MCF 10A (cell line): ENCODE data around the gene TMEM163. TPM values are rescaled to one million over a fixed set of nuclear protein-coding genes. Genes with fewer than 3 reads are reported as not detected.

Experiments used
- BruUV-seq: library from RNA; stranded (reverse); fragments of 400-500 nt; replicated peaks from 2 replicates; lab custom pipeline; 2021; lab: Mats Ljungman, UMichigan
- CTCF ChIA-PET: fragments of 300-600 bp; sonication (Branson Sonifier 250); formaldehyde crosslinking; extraction: SDS; loops from one replicate; lab custom pipeline; 2021; ENCODE audit warnings: antibody characterized with exemption, inconsistent platforms; lab: Yijun Ruan, JAX
- POLR2A ChIA-PET: fragments of 300-600, 350-650 bp; sonication (Branson Sonifier 250); formaldehyde crosslinking; extraction: SDS; loops from one replicate; lab custom pipeline; 2020; ENCODE audit warnings: antibody characterized with exemption, inconsistent platforms; lab: Yijun Ruan, JAX
- DNase-seq: peaks from one replicate; pipeline ENCODE4 v3.0.0-alpha.2; 2018; ENCODE audit not compliant: unreplicated experiment
- H3K27ac Mint-ChIP-seq: one replicate; pipeline ENCODE4 v1.8.0; 2022; ENCODE audit warnings: mild to moderate bottlenecking, low read depth, mixed read lengths; ENCODE audit not compliant: unreplicated experiment
- H3K27me3 Mint-ChIP-seq: one replicate; pipeline ENCODE4 v1.8.0; 2022; ENCODE audit warnings: mixed read lengths; ENCODE audit not compliant: insufficient read depth, unreplicated experiment
- H3K36me3 Mint-ChIP-seq: one replicate; pipeline ENCODE4 v1.8.0; 2022; ENCODE audit warnings: mild to moderate bottlenecking, moderate library complexity, mixed read lengths; ENCODE audit not compliant: insufficient read depth, unreplicated experiment
- H3K4me1 Mint-ChIP-seq: one replicate; pipeline ENCODE4 v1.8.0; 2022; ENCODE audit warnings: mixed read lengths; ENCODE audit not compliant: insufficient read depth, unreplicated experiment
- H3K4me3 Mint-ChIP-seq: one replicate; pipeline ENCODE4 v1.8.0; 2022; ENCODE audit warnings: mild to moderate bottlenecking, moderate library complexity, mixed read lengths; ENCODE audit not compliant: unreplicated experiment
- H3K9me3 Mint-ChIP-seq: one replicate; pipeline ENCODE4 v1.8.0; 2022; ENCODE audit warnings: mixed read lengths; ENCODE audit not compliant: unreplicated experiment
- intact Hi-C: fragments of 100-400 bp; cut with micrococcal nuclease; formaldehyde crosslinking; loops from 2 replicates; pipeline ENCODE4 v1.14.1; 2022
- total RNA-seq: library from RNA; stranded (reverse); gene quantifications from 2 replicates; pipeline ENCODE4 v1.2.3, GENCODE V29; 2022
- TF ChIP-seq, protein P1 (sequence below): fragments of 200-600 bp; IDR thresholded peaks from one replicate; pipeline ENCODE4 v1.8.0; 2022; ENCODE audit warnings: antibody characterized with exemption, mild to moderate bottlenecking; ENCODE audit not compliant: unreplicated experiment

Gene TMEM163
- total RNA-seq, 1 experiment from 2014 or later: not detected

DNA sequence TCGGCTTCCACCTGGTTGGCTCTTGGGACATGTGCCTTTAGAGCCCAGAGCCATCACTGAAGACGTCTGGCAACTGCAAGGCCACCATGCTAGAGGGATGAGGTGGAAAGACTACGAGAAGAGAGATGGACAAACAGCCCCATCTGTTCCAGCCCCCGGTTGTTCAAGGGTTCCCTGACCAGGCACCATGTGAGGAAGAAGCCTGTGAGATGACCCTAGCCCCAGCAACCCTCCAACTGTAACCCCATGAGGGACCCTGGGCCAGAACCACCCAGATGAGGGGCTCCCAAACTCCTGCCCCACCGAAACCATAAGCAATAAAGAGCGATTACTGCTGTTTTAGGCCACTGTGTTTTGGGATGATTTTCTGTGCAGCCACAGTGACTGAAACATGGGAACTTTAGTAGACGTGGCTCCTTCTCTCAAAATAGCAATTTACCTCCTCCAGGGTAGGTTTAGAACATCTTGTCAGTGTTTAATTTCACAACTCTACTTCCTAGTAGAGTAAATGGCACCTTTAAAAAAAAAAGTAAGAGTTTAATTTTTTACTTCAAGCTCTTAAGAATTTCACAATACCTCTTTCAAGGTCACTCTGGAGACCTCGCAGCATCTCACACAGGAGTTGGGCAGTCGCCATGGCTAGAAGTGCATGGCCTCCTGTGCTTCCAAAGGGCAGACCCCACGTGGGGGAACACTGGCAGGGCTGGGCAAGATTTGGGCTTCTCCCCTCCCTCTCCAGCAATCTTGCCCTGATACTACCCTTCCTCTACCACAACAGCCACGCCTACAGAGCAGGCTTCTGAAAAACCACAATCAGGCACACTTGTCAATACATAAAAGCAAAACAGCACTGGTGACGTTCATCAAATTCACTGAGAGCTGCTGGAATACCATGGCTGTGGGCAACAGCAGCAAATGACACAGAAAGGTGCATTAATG is 48.8 kb downstream of the TMEM163 start:
- Mint-ChIP-seq H3K9me3 (no peaks in the 10 kb centered on the region), H3K27me3 (peaks cover under 1% of the 10 kb centered on the region), H3K4me1 (no peaks in the 10 kb centered on the region), H3K36me3 (no peaks in the 10 kb centered on the region), H3K27ac (no peak overlapping the region), H3K4me3 (no peak overlapping the region)
- intact Hi-C loops: no loop called here
- TF ChIP-seq, protein P1, sequence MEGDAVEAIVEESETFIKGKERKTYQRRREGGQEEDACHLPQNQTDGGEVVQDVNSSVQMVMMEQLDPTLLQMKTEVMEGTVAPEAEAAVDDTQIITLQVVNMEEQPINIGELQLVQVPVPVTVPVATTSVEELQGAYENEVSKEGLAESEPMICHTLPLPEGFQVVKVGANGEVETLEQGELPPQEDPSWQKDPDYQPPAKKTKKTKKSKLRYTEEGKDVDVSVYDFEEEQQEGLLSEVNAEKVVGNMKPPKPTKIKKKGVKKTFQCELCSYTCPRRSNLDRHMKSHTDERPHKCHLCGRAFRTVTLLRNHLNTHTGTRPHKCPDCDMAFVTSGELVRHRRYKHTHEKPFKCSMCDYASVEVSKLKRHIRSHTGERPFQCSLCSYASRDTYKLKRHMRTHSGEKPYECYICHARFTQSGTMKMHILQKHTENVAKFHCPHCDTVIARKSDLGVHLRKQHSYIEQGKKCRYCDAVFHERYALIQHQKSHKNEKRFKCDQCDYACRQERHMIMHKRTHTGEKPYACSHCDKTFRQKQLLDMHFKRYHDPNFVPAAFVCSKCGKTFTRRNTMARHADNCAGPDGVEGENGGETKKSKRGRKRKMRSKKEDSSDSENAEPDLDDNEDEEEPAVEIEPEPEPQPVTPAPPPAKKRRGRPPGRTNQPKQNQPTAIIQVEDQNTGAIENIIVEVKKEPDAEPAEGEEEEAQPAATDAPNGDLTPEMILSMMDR: no peak
- DNase-seq: no peak
- BruUV-seq: no TSS peak
- ChIA-PET POLR2A (interaction anchor here (0.6 kb wide), 1 partner anchor 139 kb away, joined by 3 read pairs; no protein-coding TSS in a partner anchor), CTCF (interaction anchor here (0.7 kb wide), 1 partner anchor 645 kb away, joined by 3 read pairs; no protein-coding TSS in a partner anchor)

GRCh38 chr2:134668821-134669220 is 50.0 kb downstream of the TMEM163 start:
- ChIA-PET POLR2A (no interaction called here), CTCF (no interaction called here)
- H3K27me3 Mint-ChIP-seq: peaks cover 11% of the 10 kb centered on the region
- TF ChIP-seq, protein P1: no peak
- no TSS peak for BruUV-seq
- H3K9me3 Mint-ChIP-seq: no peaks in the 10 kb centered on the region
- H3K36me3 Mint-ChIP-seq: no peaks in the 10 kb centered on the region
- no peak overlapping the region for H3K4me3 Mint-ChIP-seq
- H3K4me1 Mint-ChIP-seq: no peaks in the 10 kb centered on the region
- no peak overlapping the region for H3K27ac Mint-ChIP-seq
- intact Hi-C loops: no loop called here
- no peak for DNase-seq

DNA sequence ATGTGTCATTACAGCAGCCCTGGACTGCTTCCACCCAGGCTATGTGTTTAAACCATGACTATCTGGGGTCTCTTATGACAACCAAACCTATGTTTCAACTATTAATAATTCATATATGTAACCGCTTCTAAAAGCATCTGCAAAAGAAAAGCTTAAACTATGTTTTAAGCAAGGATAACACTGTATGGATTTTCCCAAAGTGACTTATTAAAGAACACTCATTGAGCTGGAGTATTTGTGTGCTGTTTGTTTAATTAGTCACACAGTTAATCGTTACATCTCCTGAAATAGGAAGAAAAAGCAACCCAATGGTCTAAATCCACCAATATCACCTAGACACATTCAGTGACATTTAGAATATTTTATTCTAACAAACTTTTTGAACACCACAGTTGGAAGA is 51.3 kb downstream of the TMEM163 start:
- ChIA-PET CTCF (interaction anchor here (0.7 kb wide), 1 partner anchor 10 kb away, joined by 3 read pairs; no protein-coding TSS in a partner anchor), POLR2A (no interaction called here)
- Mint-ChIP-seq H3K36me3 (no peaks in the 10 kb centered on the region), H3K4me1 (no peaks in the 10 kb centered on the region), H3K9me3 (no peaks in the 10 kb centered on the region), H3K4me3 (no peak overlapping the region), H3K27me3 (peaks cover 11% of the 10 kb centered on the region), H3K27ac (no peak overlapping the region)
- no TSS peak for BruUV-seq
- TF ChIP-seq, protein P1: no peak
- intact Hi-C loops: no loop called here
- DNase-seq: no peak

DNA sequence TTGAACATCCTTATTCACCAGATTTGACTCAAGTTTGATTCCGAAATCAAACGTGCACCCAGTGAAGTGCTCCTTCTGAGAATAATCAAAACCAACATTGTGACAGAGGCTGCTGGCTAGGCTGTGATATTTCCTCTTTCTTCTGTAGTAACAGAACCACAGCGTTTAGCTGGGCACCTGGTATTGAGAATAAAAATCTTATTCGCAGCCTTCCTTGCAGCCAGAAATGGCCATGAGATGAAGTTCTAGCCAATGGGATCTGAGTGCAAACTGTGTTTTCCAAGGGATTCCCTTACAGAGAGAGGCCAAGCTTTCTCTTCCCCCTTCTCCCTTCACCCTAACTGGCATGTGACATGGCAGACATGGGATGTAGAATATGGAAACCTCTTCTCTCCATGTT is 51.7 kb downstream of the TMEM163 start:
- intact Hi-C loops: no loop called here
- no peaks in the 10 kb centered on the region for H3K9me3 Mint-ChIP-seq
- ChIA-PET CTCF (interaction anchor here (1.0 kb wide), 1 partner anchor 9 kb away, joined by 3 read pairs; no protein-coding TSS in a partner anchor), POLR2A (no interaction called here)
- H3K4me1 Mint-ChIP-seq: no peaks in the 10 kb centered on the region
- peaks cover 11% of the 10 kb centered on the region for H3K27me3 Mint-ChIP-seq
- no TSS peak for BruUV-seq
- H3K4me3 Mint-ChIP-seq: no peak overlapping the region
- no peak overlapping the region for H3K27ac Mint-ChIP-seq
- H3K36me3 Mint-ChIP-seq: no peaks in the 10 kb centered on the region
- DNase-seq: no peak
- TF ChIP-seq, protein P1: no peak
